HG02973 (cell line): ENCODE measurements around the gene PTP4A1.

Source experiments
- ATAC-seq: cut with Tn5 transposase; IDR thresholded peaks from one replicate; pipeline ENCODE4 v1.9.1; 2021; ENCODE audit warnings: moderate library complexity; ENCODE audit not compliant: unreplicated experiment

Gene PTP4A1

DNA sequence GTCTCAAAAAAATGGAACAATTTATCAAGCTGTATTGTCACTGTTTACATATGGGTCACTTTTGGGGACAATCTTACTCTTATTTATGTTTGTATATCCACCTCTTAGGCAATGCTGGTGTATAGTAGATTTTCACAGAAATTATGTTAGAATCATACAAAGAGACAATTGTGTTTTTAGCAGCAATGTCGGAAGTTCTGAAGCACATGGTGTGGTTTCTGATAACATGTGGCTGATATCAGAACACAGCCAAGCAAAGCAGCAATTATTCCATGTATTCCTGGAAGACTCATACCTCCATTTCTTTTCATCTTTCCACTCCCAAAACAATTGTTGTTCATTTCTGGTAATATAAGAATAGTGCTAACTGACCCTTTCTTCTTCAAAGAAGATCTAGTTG, 17.5 kb upstream of the PTP4A1 start:
- ATAC-seq, result no peak

DNA sequence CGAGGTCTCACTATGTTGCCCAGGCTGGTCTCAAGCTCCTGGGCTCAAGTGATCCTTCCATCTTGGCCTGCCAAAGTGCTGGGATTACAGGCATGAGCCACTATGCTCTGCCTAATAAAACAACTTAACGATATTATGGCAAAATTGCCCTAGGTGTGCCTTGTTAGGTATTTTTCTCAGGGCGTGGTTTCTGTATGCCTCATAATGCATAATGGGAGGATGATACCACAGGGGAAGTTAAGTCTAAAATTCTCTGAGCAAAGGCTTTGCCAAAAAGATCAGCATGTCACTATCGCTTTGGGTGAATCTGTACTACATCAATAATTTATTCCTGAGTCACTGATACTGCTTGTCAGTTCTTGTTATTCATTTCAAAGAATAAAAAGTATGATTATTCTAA, 15.9 kb upstream of the PTP4A1 start:
- no peak for ATAC-seq

DNA sequence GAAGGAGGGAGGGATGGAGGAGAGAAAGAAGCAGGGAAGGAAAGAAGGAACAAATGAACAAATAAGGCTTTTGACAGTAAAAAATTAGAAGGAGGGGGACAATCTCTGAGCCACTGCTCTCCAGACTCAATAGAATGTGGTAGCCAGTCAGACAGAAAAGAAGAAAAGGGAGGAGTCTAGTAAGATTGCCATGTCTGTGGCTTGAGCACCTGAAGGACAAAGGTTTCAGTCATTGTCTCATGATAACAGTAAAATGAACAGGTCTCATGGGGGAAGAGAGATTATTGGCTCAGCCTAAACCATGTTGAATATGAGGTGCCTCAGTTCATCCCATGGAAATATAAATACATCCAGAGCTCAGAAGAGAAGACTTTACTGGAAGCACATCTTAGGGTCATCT, 14.0 kb upstream of the PTP4A1 start:
- ATAC-seq, result peak; percentile 78

DNA sequence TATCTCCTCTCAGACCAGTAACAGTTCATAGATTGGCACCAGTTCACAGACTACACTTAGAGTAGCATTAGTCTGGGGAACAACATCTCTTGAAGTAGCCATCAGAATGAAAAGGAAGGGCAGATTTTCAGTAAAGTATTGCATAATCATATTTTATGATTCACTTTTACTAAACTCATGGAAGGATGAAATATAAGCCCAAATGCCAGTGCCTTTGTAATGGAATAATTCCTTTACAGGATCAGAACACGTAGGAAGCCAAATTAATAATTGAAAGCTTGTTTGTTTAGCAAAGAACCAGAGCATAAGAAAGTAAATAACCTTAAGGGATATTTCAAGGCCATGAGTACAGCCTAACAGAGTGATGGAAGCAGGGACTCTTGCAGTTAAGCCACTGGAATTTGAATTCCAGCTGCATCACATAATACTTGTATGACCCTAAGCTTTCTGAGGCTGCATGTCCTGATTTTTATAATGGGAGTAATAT, 11.4 kb upstream of the PTP4A1 start:
- ATAC-seq, result no peak

DNA sequence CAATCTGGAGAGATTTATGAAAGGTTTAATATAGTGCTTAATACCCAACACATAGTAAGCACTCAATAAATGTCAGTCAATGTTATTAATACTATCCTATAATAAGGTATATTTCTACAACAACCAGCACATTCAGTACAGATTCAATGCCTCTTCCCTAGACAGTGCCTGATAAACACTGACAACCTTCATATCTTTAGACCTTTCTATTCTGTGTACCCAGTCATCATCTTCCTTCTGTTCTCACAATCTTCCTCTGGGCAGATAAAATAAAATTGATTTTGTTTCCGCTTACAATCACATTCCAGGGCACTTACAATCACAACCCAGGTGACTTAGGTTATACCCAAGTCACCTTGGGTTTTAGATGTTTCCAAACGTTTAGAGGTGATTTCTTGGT, 11.0 kb upstream of the PTP4A1 start:
- no peak for ATAC-seq

DNA sequence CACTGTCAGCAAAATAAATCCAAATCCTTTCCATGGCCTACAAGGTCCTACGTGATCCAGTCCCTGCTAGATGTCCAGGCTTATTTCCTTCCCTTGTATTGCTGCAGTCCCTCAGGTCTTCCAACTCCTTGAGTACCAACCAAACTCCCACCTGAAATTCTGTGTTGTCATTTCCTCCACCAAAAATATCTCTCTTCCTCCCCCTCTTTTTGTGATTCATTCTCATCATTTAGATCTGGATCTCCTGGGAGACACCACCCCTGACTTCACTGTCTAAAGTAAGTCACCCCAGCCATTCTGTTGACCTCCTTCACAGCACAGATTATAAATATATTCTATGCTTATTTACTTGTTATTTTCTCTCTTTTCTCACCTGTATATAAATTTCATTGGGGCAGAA, 9.0 kb upstream of the PTP4A1 start:
- ATAC-seq, result no peak

DNA sequence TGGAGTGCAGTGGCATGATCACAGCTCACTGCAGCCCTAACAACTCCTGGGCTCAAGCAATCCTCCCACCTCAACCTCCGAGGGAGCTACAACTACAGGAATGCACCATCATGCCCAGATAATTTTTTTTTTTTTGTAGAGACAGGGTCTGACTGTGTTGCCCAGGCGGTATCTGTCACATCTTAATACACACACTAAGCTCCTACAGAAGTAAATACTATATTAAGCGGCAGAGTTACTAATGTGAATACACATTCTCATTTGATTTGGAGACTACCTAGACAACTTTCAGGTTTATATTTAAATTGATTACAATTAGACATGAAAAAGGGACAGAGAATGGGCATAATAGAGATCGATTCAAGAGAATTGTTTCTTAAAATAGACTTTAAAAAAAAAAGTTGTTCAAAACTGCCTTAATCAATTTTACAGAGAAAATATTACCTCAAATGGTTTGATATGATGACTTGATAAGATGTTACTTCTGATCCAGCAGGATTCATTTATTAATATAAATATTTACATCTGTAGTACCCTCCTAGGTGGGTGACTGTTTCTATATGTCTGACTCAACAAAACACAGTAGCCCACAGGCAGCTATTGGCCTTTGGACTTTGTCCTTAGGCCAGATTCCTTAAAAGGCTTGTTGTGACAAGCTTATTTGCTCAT, 7.1 kb upstream of the PTP4A1 start:
- ATAC-seq, result no peak

DNA sequence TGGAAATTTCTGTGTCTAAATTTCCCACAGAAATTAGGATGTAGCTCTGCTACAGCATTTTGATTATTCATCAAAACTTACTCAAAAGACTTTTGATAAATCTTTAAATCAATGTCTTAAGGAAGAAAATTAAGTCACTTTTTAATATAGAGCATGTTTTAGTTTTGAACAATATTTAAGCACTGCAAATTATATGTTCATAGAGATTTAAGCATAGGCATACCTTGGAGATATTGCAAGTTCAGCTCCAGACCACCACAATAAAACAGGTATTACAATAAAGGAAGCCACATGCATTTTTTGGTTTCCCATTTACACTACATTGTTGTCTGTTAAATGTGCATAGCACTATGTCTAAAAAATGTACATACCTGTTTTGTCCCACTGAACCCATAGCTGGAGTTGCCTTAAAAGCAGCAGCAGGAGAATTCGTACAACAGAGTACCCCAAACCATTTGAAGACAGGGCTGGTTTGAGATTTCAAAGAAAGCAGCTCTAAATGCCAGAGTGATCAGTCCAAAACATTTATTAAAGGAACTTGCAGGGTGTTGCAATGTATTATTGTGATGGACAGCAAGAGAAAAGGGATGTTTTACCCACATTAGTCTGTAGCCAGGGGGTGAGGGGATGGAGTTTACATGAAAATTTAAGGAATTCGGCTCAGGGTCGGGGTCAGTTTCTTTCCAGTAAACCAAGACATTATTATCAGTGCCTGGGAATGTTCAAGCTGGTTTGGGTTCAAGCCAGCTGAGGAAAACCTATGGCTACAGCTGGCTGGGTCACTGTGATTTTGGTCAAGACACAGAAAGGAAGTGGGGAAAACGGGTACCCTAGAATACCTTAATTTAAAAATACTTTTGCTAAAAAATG, 6.3 kb upstream of the PTP4A1 start:
- ATAC-seq, result no peak

DNA sequence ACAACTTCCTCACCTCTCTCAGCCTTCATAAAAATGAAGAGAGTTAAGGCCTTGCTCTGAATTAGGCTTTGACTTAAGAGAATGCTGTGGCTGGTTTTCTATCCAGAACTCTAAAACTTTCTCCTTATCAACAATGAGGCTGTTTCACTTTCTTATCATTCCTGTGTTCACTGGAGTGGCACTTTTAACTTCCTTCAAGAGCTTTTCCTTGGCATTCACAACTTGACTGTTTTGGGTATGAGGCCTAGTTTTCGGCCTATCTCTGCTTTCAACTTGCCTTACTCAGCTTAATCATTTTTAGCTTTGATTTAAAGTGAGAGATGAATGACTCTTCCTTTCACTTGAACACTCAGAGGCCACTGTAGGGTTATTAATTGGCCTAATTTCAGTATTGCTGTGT, 4.3 kb upstream of the PTP4A1 start:
- no peak for ATAC-seq

DNA sequence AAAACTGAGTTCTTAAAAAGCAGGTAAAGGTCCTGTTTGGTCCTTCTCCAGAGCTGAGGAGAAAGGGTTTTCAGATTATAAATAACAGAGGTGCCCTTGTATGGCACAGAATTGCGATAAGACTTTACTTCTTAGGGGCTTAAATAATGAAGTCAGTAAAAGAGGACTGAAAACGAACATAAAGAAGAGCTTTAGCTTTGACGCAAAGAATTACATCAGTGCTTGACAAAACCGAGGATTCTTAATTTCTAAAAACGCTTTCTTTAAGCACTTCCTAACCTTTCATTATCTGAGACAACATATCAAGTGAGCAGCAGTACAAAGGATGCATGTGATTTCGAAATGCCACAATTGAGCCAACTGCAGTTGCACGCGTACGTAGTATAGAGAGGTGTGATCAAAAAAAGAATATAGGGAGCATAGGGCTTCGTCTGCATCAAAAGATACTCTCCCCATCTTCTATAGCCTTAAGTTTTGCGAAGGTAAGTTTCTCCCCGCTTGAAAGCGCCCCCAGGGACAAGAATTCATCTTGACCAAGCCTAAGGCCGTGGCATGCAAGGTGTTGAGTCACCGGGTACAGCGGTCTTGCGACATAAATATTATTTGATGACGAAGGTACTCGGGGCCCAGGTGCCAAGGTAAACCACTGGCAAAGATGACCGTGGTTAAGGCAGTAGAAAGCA, 778 bp upstream of the PTP4A1 start:
- peak; percentile 5 for ATAC-seq

DNA sequence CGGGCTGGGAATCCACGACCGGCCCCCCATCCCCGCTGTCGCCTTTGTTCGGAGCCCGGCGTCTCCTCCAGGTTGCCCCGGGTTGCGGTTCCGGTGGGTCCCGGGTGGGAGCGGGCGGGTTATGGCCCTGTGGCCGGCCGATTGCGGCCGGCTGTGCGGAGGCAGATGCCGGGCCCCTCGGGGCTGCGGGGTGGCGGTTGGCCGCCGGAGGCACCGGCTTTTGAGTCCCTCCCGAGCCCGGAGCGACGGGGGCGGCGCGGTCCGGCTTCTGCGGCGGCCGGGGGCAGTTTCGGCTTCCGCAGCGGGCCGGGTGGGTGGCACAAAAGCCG, 431 bp downstream of the PTP4A1 start:
- ATAC-seq, result peak; percentile 0

DNA sequence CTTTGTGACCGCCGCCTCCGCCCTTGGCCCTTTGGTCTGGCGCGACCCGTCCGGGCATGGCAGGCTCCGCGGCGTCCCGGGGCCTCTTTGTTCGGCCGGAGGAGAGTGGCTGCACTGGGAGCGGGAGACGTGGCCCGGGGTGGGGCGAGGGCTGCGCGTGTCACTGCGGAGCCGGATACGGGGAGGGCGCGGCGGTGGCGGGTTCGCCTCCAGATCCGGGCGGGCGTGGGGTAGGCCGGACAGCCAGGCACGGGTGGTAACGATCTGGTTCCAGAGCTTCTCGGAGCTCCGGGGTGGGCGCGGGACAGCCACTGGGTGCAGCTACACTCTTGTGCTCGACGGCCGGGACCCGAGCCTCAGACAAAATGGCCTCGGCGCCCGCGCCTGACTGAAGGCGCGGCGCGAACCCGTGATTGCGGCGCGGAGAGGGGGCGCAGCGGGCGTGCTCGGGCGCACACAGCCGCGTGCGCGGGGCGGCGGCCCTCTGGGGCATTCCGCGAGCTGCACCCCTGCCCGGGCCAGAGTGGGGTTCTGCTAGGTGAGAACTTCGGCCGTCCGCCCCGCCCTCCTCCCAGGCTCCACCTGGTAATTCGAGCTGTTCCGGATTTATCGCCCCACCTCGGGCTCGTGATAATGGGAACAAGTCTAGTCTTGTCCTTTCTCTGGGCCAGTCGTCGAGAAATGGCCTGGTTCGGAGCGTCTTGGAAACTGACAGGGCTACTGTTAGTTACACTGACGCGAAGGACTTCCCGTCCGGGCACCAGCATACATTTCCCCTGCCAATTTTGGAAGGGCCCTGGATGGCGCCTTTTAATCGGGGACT, 1.0 kb downstream of the PTP4A1 start:
- peak; percentile 41 for ATAC-seq

DNA sequence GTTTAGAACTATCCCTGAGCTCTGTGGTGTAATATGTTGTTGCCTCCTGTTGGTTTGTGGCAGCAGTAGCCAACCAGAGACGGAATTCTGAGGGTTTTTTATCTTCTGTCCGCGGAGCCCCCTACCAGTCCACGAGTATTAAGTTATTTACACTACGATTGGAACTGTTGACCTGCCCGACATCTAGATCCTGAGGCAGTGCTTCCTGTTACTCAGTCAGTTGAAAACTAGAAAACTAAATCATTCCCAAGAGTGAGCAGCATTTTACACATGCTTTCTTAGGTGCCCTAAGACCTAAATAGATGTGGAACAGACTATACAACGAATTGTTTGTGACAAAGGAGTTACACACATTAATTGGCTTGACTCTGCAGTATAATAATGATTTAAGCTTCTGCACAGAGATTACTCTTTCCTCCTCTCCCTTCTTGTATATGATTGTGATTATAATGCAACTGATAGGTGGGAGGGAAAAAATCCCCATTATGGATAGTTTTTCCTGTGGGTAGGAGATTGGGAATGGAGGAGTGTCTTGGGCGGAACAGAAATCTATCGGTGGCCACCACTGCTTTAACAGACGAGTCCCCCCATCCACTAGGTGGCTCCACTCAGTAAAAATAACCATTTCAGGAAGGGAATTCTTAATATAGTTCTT, 1.7 kb downstream of the PTP4A1 start:
- no peak for ATAC-seq

DNA sequence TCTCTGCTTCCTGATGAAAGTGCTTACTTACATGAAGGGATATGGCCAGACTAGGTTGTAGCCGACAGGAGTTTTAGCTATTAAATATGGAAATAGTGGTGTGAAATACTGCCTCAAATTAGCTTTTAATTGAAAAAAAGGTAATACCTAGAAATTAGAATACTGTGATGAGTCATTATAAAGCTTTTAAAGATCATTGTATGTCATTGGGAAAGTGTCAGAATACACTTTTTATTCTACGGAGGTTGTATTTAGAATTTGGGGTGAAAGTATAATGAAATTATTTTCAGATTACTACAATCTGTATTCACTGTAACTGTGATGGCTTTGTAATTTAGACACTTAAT, 2.2 kb downstream of the PTP4A1 start:
- no peak for ATAC-seq

DNA sequence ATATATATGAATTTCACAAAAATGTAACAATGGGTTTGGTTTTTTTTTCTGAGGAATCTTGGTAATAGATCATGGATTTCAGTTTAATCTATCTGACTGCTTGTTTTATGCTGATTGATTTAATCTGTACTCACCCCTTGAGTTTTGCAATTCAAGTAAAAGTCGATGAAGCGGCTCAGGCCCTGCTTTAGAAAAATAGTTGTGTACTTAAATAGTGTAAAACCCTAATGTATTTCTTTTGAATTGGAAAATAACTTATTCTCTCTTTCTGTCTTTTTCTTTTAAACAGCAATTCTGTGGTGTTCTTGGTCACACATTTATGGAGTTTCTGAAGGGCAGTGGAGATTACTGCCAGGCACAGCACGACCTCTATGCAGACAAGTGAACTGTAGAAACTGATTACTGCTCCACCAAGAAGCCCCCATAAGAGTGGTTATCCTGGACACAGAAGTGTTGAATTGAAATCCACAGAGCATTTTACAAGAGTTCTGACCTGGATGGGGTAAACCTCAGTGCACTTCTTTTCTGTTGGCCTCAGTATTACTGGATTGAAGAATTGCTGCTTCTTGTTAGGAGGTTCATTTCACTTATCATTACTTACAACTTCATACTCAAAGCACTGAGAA, 4.0 kb downstream of the PTP4A1 start:
- no peak for ATAC-seq

DNA sequence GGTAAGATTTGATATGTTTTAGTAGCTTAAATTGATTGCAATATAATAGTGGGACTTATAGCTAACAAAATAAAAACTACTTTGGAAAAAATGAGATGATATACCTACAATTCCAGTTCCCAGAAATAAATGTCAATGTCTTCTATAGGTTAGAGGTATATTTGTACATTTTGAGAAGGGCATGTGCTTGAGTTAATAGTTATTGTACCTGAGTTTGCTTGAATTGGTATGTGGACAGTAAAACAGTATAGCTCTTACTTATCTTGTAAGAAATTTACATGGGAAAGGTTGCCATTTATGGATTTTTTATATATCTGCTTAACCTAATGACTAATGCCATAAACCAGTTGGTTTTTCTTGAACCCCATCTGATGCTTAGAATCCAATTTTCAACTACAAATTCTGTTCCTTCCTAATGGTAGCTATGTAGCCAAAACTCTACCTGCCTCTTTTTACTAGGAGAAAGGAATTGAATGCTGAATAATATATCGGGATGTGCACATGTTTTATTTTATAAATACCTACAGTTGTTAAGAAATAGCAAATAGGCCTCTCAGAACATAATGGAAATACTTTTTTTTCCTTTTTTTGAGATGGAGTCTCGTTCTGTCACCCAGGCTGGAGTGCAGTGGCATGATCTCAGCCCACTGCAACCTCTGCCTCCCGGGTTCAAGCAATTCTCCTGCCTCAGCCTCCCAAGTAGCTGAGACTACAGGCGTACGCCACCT, 4.9 kb downstream of the PTP4A1 start:
- ATAC-seq, result no peak

DNA sequence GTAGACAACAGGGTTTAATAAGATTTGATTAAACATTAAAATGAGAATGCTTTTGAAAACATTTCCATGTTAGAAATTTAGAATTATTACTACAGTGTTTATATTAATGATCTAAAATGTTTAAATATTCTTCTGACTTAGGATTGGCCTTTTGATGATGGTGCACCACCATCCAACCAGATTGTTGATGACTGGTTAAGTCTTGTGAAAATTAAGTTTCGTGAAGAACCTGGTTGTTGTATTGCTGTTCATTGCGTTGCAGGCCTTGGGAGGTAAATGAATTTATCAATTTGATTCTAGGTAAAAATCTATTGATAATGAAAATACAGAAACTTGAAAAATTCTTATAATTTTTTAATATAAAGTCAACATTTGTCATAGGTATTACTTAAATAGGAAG, 6.5 kb downstream of the PTP4A1 start:
- ATAC-seq, result no peak

DNA sequence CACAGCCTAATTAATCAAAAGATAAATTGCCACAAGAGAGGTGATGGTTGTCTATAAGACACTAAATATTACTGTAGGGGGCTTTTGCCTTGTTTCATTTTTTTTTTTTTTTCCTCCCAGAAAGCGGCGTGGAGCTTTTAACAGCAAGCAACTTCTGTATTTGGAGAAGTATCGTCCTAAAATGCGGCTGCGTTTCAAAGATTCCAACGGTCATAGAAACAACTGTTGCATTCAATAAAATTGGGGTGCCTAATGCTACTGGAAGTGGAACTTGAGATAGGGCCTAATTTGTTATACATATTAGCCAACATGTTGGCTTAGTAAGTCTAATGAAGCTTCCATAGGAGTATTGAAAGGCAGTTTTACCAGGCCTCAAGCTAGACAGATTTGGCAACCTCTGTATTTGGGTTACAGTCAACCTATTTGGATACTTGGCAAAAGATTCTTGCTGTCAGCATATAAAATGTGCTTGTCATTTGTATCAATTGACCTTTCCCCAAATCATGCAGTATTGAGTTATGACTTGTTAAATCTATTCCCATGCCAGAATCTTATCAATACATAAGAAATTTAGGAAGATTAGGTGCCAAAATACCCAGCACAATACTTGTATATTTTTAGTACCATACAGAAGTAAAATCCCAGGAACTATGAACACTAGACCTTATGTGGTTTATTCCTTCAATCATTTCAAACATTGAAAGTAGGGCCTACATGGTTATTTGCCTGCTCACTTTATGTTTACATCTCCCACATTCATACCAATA, 7.8 kb downstream of the PTP4A1 start:
- ATAC-seq, result no peak

DNA sequence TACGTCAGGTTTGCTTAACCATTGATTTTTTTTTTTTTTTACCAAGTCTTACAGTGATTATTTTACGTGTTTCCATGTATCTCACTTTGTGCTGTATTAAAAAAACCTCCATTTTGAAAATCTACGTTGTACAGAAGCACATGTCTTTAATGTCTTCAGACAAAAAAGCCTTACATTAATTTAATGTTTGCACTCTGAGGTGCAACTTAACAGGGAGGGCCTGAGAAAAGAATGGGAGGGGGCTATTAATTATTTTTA, 8.4 kb downstream of the PTP4A1 start:
- no peak for ATAC-seq
